ENCODE results near the gene MYH10.

Gene MYH10

GRCh38 chr17:8520981-8521380 is 109.5 kb downstream of the MYH10 start:
- Histone ChIP-seq H3K36me3 (peaks cover 89% of the 10 kb centered on the region), H3K27ac (no peak overlapping the region), H3K27me3 (ENCODE audit: insufficient read depth, low read depth, severe bottlenecking) (no peaks in the 10 kb centered on the region), H3K9me3 (ENCODE audit: severe bottlenecking) (no peaks in the 10 kb centered on the region), H3K4me3 (ENCODE audit: low read depth, low read length) (no peak overlapping the region)
- no peak for TF ChIP-seq CTCF (IDR thresholded peaks at IDR 0.05; ENCODE audit: low read depth, low read length)
- DNase-seq, result no peak

GRCh38 chr17:8518850-8519249 is 111.7 kb downstream of the MYH10 start:
- H3K27ac ChIP-seq, result no peak overlapping the region
- H3K36me3 ChIP-seq, result peaks cover 95% of the 10 kb centered on the region
- H3K27me3 ChIP-seq (ENCODE audit: insufficient read depth, low read depth, severe bottlenecking), result no peaks in the 10 kb centered on the region
- no peaks in the 10 kb centered on the region for H3K9me3 ChIP-seq (ENCODE audit: severe bottlenecking)
- DNase-seq, result no peak
- no peak overlapping the region for H3K4me3 ChIP-seq (ENCODE audit: low read depth, low read length)
- no peak for TF ChIP-seq CTCF (IDR thresholded peaks at IDR 0.05; ENCODE audit: low read depth, low read length)

DNA sequence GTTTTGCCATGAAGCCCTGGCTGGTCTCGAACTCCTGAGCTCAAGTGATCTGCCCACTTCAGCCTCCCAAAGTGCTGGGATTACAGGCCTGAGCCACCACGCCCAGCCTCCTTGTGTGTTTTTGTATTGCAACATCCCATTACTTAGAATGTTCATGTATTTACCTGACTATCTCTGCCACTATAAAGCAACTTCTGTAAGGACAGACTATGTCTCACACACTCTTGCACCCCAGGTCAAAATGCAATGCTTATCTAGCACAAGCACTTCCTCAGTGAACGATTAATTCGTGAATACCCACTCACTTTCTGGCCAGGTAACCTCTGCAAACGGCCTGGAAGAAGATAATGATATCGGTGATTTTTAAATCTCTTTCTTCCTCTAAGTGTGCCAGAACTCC is 112.2 kb downstream of the MYH10 start:
- peaks cover 95% of the 10 kb centered on the region for H3K36me3 ChIP-seq
- no peaks in the 10 kb centered on the region for H3K27me3 ChIP-seq (ENCODE audit: insufficient read depth, low read depth, severe bottlenecking)
- H3K9me3 ChIP-seq (ENCODE audit: severe bottlenecking), result no peaks in the 10 kb centered on the region
- no peak for TF ChIP-seq CTCF (IDR thresholded peaks at IDR 0.05; ENCODE audit: low read depth, low read length)
- DNase-seq, result no peak
- no peak overlapping the region for H3K4me3 ChIP-seq (ENCODE audit: low read depth, low read length)
- no peak overlapping the region for H3K27ac ChIP-seq

GRCh38 chr17:8514801-8515200 is 115.7 kb downstream of the MYH10 start:
- H3K27ac ChIP-seq, result no peak overlapping the region
- no peak for TF ChIP-seq CTCF (IDR thresholded peaks at IDR 0.05; ENCODE audit: low read depth, low read length)
- no peak for DNase-seq
- H3K4me3 ChIP-seq (ENCODE audit: low read depth, low read length), result no peak overlapping the region
- H3K9me3 ChIP-seq (ENCODE audit: severe bottlenecking), result no peaks in the 10 kb centered on the region
- H3K36me3 ChIP-seq, result peaks cover 91% of the 10 kb centered on the region
- H3K27me3 ChIP-seq (ENCODE audit: insufficient read depth, low read depth, severe bottlenecking), result no peaks in the 10 kb centered on the region

DNA sequence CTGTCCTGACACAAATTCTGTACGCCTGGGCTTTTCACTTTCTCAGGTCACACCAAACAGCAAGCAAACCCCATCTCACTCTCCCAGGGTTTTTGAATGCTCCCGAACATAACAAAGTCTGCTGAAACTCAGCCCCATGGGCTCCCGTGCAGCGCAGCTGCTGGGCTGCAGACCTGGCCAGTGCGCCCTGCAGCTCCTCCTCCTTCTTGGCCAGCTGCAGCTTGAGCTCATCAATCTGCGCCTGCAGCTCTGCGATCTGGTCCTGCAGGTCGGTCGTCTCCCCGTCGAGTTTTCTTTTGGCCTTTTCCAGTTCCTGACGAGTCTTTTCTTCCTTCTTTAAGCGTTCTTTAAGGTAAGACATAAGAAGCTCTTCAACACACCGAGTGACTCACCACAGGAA is 124.4 kb downstream of the MYH10 start:
- TF ChIP-seq CTCF (IDR thresholded peaks at IDR 0.05; ENCODE audit: low read depth, low read length), result no peak
- Histone ChIP-seq H3K4me3 (ENCODE audit: low read depth, low read length) (no peak overlapping the region), H3K9me3 (ENCODE audit: severe bottlenecking) (no peaks in the 10 kb centered on the region), H3K36me3 (peaks cover 91% of the 10 kb centered on the region), H3K27me3 (ENCODE audit: insufficient read depth, low read depth, severe bottlenecking) (no peaks in the 10 kb centered on the region), H3K27ac (no peak overlapping the region)
- no peak for DNase-seq

- no peaks in the 10 kb centered on the region for H3K9me3 ChIP-seq (ENCODE audit: severe bottlenecking)
- no peak overlapping the region for H3K27ac ChIP-seq
- H3K4me3 ChIP-seq (ENCODE audit: low read depth, low read length), result no peak overlapping the region
- no peak for TF ChIP-seq CTCF (IDR thresholded peaks at IDR 0.05; ENCODE audit: low read depth, low read length)
- H3K27me3 ChIP-seq (ENCODE audit: insufficient read depth, low read depth, severe bottlenecking), result no peaks in the 10 kb centered on the region
- peaks cover 96% of the 10 kb centered on the region for H3K36me3 ChIP-seq
- no peak for DNase-seq
Measured at GRCh38 chr17:8504460-8505207, 125.9 kb downstream of the MYH10 start.

Data from WERI-Rb-1 (cell line).